ENCODE results near the gene OXCT2. TPM values are rescaled to one million over a fixed set of nuclear protein-coding genes. Genes with fewer than 3 reads are reported as not detected.

Gene OXCT2
- total RNA-seq, 1 donor from 2014 or later: 0.20 TPM

GRCh38 chr1:39733161-39733560 lies 38.0 kb downstream of the OXCT2 start:
- peak; percentile 35 for ATAC-seq

GRCh38 chr1:39732730-39733129 lies 38.4 kb downstream of the OXCT2 start:
- no peak for ATAC-seq

DNA sequence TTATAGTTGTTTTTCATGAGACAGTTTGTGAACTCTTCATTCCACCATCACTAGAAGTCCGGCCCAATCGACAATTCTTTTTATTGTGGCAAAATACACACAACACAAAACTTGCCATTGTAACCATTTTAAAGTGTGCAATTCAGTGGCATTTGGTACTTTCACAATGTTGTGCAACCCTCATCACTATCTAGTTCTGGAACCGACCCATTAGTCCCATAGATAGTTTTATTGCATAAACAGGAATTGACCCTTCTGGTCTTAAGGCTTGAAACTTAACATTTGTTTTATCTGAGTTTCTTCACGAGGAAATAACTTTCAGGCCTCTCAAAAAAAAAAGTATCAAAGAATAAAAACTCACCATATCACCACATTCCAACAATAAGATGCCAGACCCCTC lies 41.3 kb downstream of the OXCT2 start:
- ATAC-seq: no peak

DNA sequence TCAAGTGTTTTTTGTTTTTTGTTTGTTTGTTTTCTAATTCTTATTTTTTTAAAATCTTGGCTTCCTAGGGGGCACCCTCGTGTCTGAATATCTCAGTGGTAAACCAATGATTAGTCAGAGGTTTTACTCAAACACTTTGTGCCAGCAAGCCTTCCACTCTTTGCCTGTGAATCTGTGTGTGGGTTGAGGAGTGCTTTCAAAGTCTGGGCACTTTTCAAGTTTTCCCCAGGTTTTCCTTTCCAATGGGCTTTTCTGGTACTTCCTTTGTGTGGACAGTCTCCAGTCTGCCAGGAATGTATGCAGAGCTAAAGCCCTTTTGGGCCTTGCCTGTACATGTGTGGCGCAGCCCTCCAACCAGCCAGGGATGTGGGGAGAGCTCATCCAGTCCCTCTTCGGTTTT lies 42.1 kb downstream of the OXCT2 start:
- ATAC-seq: peak; percentile 22

DNA sequence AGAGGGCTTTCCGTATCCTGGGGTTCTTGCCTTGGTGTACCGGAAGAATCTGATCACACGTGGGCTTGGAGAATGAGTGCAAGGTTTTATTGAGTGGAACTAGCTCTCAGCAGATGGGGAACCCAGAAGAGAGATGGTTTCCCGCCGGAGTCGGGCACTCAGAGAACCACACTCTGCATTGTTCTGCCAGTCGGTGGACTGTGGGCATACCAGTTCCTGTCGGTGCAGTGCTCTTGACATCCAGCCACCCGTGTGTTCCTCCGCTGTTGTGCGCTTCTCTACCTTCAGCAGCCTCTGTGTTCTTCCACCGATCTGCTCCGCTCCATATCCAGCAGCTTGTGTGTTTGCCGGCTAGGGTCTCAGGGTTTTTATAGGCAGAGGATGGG lies 43.2 kb downstream of the OXCT2 start:
- ATAC-seq: peak; percentile 33

DNA sequence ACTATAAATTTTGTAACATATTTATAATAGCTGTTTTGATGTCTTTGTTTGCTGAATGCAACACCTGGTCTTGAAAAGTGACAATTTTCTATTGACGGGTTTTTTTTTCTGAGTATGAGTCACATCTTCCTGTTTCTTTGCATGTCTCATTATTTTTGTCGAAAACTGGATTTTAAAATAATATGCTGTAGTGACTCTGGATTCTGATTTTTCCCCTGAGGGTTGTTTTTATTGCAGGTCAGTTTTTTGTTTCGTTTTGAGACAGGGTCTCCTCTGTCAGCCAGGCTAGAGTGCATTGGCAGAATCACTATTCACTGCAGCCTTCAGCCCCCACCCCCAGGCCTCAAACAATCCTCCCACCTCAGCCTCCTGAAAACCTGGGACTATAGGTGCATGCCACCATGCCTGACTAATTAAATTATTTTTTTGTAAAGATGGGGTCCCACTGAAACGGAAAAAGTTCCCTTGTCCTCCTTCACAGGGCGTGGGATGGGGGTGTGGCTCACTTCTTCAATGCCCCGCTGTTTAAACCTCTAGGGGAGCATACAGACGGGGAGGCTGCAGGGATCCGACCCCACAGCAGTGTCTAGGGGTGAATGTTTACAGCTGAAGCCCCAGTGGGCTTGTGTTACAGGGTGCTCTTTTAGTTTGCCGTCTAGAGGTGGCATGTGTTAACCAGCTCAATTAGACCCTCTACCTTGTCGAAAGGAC lies 43.8 kb downstream of the OXCT2 start:
- no peak for ATAC-seq

GRCh38 chr1:39726600-39726999 lies 44.5 kb downstream of the OXCT2 start:
- ATAC-seq: no peak

DNA sequence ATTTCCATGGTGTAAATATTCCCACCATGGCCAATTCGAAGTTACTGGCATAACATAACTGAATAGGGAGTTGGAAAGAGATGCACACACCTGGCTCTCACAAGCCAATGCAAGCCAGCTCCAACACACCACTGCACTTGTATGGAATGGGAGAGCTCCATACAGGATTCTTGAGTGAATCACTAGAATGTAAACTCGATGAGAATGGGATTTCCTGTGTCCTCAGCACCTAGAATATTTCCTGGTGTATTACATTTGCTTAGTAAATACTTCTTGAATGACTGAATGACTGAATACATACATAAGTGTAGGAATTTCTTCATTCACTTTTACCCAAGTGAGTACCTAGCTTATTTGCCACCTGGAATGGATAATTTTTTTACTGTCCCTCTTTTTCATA lies 48.7 kb downstream of the OXCT2 start:
- ATAC-seq: no peak

GRCh38 chr1:39721664-39722063 lies 49.5 kb downstream of the OXCT2 start:
- no peak for ATAC-seq

- peak; percentile 83 for ATAC-seq
Measured at GRCh38 chr1:39720094-39720999, 50.8 kb downstream of the OXCT2 start.

Other genes with a start within 250 kb of the OXCT2 start
- 134 TPM for gene PABPC4, start 194.6 kb downstream of the OXCT2 start, total RNA-seq
- 0.44 TPM for gene HEYL, start 131.7 kb downstream of the OXCT2 start, total RNA-seq
- not detected for gene NT5C1A, start 99.2 kb downstream of the OXCT2 start, total RNA-seq
- not detected for gene HPCAL4, start 79.9 kb downstream of the OXCT2 start, total RNA-seq
- gene PPIE, start 32.5 kb downstream of the OXCT2 start, total RNA-seq: 43.8 TPM
- gene BMP8B, start 17.5 kb upstream of the OXCT2 start, total RNA-seq: 0.60 TPM
- 18.4 TPM for gene TRIT1, start 112.2 kb upstream of the OXCT2 start, total RNA-seq
- 16.9 TPM for gene MYCL, start 130.6 kb upstream of the OXCT2 start, total RNA-seq
- gene MFSD2A, start 183.8 kb upstream of the OXCT2 start, total RNA-seq: 25.2 TPM